ENCODE measurements around the gene CRKL. TPM values are rescaled to one million over a fixed set of nuclear protein-coding genes. Genes with fewer than 3 reads are reported as not detected.
"Not testable (repeated sequence)": the region's sequence is repeated elsewhere in the genome, so short reads cannot be mapped to it uniquely, and the experiment has no call there.

CRKL gene
- total RNA-seq, 1 experiment from 2014 or later = 48.8 TPM

DNA sequence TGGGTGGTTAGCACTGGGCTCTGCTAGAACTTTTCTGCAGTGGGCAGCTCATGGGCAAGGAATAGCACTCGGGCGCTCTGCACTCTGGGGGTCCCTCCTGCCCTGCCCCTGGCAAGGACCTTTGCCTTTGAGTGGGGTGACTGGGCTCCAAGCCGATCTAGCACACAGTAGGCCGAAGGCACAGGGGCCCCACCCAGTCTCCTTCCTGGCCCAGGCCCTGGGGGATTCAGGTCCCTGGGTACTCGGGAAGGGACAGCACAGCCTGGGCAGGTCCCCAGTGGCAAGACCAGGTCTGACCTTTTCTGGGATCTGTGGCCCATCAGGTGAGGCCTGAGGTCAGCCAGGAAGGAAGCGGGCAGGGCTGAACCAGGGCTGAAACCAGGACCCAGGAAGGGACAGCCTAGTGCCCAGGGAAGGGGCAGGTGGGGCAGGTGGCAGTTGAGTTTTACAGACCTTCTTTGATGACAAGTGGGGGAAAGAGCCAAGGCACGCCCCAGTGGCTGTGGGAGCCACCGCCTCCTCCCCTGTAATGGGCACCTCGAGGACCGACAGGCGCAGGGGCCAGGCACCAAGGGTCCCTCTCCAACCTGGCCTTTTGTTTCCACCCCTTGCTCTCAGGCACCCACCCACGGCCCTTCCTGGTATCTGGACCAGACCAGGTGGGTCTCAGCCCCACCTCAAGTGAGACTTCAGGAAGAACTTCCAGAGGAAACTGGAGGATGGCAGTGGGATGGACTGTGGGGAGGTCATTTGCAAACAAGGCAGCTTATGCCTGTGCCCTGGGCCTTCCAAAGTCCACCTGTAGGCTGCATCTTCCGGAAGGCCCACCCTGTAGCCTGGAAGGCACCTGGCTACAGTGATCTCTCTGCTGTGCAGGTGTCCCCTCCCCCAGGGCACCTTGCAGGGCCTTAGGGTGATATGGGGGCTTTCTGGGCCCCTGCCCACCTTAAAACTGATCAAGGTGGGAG lies 49.0 kb downstream of the CRKL start:
- no peak for DNase-seq (ENCODE audit: low read depth)

DNA sequence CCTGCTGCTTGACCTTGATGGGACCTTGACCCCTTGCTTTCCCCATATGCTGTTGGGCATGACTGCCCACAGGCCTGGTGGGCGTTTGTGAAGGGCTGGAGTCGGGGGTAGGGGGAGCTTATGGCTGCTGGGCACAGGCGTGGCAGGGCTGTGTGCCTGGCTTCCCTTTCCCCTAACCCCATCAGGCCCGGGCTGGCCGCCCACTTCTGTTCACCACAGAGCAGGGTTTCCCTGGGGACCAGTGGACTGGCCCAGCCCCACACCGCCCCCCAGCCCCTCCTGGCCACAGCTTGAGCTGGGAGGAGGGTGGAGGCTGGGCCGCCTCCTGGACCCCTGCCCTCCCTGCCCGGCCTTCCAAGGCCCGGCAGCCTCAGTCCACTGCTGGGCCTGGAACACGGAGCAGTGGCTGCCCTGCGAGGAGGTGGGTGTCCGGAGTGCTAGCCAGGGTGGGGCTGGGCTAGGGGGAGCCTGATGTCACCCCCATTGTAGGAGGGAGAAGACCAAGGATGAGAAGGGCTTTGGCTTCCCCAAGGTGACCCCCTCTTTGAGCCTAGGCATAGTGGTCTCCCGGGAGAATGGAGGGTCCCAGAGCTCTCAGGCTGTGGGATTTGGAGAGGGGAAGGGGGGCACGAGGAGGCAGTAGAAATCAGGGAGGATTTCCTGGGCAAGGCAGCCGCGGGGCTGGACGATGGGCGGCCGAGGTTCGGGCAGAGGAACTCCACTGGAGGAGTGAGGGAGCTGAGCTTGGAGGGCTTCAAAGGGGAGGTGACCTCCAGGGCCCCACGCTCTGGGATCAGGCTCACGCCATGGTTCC lies 49.9 kb downstream of the CRKL start, which contains the start of gene AIFM3:
TSS of gene AIFM3 (plus strand) at position 373 of the 814 bp plus-strand sequence. CDS start 690 bp downstream, outside the sequence.
- DNase-seq (ENCODE audit: low read depth) = no peak

DNA sequence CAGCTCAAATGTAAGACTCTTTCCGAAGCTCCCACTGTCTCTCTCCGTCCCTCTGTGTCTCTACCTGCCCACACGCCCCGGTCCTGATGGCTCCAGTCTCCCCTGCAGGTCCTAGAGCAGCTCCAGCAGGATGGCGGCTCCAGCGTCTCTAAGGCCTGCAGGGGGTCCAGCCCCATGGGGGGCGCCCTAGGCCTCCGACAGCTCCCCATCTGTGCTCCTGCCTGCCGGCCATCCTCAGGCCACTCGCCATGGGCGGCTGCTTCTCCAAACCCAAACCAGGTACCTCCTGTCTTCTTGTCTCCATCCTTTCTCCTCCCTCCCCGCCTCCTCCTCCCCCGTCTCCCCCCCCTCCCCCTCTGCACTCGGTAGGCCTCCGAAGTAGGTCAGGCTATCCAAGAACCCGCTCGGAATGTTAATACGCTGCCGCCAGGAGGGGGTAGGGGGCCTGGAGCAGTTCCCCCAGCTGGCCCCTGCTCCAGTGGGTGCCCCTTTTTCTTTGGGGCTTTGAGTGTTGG lies 50.5 kb downstream of the CRKL start:
- DNase-seq (ENCODE audit: low read depth) = no peak

DNA sequence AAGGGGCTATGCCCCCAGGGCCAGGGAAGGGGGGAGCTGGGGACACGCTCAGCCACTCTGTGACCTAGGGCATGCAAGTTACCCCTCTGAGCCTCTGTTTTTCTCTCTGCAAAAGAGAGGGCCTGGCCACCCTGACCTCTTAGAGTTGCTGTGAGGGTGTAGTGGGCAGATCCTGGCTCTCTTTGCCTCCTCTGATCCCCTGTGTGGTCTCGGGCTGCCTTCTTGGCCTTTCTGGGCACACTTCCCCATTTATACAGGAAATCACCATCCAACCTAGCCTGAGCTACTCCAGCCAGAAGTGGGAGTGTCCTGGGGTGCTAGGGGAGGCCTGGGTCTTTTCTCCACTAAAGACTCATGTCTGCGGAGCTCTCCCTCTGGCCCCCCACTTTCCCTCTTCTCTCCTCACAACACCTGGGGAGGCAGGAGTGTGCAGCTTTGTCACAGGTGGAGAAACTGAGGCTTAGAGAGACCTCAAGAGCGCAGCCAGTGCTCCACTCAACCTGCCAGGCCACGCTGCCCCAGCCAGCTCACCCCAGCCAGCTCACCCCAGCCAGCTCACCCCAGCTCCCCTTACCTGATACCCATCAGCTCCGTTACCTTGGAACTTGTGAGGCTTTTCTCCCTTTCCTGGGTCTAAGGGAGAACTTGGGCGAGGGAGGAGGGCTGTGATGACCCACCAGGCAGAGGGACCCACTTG lies 51.2 kb downstream of the CRKL start:
- no peak for DNase-seq (ENCODE audit: low read depth)

DNA sequence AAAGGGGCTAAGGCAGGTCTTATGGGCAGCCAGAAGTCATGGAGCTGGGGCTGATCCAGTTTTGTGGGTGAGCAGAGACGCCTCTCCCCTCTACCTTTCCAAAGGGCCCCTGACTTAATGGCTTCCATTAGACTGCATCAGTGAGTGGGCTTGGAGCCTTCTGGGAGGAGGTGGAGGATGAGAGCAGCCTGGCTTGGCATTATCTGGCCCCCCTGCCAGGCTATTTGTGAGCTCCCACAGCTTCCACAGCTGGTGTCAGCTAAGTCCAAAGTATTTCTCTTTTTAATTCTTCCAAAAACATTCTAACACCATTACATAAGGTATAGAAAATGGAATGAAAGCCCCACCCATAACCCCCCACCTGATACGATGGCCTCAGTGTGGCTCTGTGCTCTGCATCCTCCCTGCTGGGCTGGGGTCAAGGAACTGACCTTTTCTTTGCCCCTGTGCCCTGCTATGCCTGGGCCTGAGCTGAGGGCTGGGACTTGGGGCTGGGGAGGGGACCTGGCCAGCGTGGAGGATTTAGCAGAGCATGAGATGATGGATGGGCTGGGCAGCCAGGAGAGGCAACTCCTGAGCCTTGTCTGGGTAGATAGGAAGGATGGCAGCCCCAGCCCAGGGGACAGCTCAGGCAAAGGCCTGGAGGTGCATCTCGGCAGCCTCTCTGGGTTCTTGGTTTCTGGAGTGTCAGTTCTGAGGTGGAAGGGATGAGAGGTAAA lies 53.9 kb downstream of the CRKL start:
- DNase-seq (ENCODE audit: low read depth) = no peak

DNA sequence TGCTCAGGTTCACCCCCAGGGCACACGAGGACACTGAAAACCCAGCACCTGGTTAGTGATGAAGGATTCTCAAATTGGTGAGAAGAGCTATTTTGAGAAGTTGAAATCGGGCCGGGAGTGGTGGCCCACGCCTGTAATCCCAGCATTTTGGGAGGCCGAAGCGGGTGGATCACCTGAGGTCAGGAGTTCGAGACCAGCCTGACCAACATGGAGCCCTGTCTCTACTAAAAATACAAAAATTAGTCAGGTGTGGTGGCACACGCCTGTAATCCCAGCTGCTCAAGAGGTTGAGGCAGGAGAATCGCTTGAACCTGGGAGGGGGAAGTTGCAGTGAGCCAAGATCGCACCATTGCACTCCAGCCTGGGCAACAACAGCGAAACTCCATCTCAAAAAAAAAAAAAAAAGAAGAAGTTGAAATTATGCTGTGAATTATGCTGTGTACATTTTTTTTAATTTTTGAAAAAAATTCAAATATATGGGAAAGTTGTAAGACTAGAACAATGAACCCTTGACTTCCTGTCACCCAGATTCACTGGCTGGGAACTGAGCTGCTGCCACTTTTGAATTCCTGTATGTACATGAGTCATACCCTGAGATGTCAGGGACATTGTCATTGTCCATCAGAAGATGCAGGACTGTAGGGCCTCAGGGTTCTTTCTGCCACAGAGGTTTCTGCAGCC lies 54.9 kb downstream of the CRKL start:
- not testable (repeated sequence) for DNase-seq (ENCODE audit: low read depth)

DNA sequence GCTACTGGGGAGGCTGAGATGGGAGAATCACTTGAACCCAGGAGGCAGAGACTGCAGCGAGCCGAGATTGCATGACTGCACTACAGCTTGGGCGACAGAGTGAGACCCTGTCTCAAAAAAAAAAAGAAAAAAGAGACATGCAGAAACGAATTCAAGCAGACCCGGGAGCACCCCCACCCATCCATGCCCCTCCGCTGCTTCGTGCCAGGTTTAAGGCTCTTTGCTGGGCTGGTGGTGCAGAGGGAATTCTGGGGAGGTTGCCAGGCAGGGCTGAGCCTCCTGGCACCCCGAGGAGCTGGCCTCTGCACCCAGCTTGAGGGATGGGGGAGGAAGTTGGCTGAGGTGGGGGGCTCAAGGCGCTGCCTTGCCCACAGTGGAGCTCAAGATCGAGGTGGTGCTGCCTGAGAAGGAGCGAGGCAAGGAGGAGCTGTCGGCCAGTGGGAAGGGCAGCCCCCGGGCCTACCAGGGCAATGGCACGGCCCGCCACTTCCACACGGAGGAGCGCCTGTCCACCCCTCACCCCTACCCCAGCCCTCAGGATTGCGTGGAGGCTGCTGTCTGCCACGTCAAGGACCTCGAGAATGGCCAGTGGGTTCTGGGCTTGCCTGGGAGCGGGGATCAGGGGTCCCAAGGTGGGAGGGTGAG lies 55.8 kb downstream of the CRKL start:
- no peak for DNase-seq (ENCODE audit: low read depth)

DNA sequence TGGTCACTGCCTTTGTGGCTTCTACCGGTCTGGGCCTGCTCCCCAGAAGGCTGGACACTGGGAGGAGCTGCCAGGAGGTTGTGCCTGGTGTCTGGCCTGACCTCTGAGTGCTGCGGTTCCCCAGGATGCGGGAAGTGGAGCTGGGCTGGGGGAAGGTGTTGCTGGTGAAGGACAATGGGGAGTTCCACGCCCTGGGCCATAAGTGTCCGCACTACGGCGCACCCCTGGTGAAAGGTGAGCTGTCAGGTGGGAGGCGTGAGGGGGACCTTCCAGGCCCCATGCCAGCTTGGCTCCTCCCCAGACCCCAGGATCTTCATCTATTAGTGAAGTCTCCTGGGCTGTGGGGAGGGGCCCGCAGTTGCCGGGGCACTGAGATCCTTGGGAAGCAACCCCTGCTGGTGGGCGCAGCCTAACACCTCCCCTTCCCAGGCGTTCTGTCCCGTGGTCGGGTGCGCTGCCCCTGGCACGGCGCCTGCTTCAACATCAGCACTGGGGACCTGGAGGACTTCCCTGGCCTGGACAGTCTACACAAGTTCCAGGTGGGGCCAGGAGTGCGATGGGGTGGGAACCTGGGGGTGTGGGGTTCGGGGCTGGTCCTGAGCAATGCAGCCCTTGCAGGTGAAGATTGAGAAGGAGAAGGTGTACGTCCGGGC lies 56.6 kb downstream of the CRKL start:
- no peak for DNase-seq (ENCODE audit: low read depth)

DNA sequence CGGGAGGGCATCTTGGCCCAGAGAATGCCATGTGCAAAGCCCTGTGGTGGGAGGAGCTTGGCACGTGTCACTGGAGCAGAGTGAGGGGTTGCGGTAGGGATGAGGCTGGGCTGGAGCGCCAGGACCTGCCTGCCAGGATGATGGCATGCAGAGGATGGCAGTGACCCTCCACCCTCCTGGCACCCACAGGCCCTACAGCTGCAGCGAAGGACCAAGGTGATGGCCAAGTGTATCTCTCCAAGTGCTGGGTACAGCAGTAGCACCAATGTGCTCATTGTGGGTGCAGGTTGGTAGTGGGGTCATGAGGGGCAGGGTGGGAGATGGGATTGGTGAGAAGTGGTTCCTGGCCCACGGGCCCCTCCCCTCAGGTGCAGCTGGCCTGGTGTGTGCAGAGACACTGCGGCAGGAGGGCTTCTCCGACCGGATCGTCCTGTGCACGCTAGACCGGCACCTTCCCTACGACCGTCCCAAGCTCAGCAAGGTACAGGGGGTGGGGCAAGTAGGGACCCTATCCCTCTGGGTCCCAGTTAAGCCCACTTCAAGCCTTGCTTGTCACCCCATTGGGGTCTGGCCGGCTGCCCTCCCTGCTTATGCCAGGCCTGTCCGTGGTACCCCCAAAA lies 57.2 kb downstream of the CRKL start:
- no peak for DNase-seq (ENCODE audit: low read depth)

DNA sequence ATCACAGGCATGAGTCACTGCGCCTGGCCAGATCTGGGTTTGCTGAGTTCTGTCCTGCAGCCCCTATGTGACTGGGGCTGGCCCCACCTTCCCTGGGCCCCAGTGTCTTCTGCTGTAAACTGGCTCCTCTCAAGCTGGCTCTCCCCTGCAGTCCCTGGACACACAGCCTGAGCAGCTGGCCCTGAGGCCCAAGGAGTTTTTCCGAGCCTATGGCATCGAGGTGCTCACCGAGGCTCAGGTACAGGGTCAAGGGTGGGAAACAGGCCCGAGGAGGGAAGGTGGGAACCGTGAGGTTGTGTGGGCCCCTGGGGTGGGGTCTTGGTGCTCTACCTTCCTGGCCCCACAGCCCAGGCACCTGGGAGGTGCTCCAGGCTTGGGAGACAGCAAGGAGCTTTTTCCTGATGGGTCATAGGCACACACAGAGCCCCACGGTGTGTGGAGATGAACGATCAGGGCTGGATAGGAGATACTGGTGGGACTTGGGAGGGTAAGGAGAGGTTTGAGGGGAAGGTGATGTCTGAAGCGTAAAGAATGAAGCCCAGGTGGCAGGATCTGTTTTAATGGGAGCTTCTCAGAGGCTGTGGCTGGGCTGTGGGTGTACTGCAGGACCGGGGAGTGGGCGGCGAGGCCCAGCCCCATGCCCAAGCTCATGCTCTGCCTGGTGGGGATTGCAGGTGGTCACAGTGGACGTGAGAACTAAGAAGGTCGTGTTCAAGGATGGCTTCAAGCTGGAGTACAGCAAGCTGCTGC lies 58.5 kb downstream of the CRKL start:
- no peak for DNase-seq (ENCODE audit: low read depth)

DNA sequence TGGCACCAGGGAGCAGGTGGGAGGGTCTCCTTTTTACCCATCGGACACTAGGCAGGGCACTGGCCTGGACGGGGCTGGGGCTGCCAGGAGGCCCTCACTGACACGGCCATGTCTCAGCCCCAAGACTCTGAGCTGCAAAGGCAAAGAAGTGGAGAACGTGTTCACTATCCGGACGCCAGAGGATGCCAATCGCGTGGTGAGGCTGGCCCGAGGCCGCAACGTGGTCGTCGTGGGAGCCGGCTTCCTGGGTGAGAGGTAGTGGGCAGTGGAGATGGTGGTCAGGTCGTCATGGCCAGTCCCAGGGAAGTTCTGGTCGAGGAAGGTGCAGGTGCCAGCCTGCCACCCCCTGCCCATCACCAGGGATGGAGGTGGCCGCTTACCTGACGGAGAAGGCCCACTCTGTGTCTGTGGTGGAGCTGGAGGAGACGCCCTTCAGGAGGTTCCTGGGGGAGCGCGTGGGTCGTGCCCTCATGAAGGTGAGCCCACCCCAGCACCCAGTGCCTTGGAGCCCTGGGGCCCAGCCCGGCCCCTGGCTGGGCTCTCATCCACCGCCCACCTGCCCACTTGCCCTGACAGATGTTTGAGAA lies 59.2 kb downstream of the CRKL start:
- DNase-seq (ENCODE audit: low read depth) = no peak

DNA sequence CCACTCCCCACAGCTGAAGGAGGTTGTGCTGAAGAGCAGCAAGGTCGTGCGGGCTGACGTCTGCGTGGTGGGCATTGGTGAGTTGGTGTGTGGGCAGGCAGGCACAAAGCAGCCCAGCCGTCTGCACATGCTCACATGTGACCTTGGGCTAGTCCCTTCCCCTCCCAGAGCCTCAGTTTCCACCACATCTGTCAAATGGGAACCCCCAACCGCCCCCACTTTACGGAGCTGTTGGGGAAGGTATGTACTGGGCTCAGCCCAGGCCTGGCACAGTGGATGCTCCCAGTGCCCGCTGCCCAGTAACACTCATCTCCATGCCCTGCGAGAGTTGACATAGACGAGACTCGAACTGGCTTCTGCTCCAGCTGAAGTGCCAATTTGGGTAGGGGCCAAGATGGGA lies 59.8 kb downstream of the CRKL start:
- no peak for DNase-seq (ENCODE audit: low read depth)

DNA sequence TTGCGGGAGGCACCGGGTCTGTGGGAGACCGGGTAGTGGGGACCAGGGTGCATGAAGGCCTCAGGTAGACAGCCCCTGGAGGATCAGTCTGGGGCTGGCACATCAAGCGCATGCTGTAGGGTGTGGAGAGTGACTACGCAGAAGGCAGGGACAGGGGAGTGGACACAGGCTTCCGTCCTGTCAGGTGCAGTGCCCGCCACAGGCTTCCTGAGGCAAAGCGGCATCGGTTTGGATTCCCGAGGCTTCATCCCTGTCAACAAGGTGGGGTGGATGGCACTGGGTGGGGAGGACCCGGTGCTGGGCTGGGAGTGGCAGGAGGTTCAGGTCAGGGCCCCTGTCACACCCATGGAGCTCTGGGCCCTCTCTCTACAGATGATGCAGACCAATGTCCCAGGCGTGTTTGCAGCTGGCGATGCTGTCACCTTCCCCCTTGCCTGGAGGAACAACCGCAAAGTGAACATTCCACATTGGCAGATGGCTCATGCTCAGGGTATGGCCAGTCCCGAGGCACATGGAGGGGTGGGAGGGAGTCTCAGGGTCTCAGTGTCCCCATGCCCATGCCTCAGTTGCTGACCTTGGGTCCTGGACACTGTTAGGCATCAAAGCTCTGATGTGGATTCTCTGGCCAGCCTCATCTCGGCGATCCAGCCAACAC lies 60.4 kb downstream of the CRKL start:
- no peak for DNase-seq (ENCODE audit: low read depth)

DNA sequence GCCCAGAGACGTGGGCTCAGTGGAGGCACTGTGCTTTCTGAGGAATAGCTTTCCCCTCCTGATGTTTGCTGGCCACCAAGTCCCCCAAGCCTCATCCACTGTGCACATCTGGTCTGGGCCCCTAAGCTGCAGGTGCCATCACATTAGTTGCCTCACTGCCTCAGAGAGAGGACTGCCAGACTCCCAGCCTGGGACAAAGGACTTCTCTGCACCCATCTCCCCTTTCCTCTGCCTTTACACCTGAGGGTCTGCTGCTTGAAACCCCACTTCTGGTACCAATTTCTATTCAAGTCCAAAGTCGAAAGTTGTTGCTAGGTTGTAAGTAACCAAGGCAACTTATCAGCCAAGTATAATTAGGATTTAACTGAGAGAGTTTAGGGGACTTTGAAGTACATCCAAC lies 61.2 kb downstream of the CRKL start:
- DNase-seq (ENCODE audit: low read depth) = no peak

DNA sequence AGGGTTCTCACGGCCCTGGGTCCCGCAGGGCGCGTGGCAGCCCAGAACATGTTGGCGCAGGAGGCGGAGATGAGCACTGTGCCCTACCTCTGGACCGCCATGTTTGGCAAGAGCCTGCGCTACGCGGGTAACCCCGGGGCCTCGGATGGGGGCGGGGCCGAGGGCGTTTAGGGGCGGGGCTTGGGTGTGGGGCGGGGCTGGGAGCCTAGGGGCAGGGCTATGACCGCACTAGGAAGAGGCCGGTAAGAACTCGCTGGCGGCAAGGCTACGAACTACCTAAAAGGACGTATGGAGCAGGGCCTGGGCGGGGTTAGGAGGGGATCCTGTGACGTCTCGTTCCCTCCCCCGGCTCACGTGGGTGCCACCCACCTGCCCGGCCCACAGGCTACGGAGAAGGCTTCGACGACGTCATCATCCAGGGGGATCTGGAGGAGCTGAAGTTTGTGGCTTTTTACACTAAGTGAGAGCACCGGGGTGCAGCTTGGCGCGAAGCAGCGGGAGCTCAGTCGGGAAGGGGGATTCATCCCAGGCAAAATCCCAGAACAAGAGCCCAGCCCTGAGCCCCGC lies 62.1 kb downstream of the CRKL start:
- no peak for DNase-seq (ENCODE audit: low read depth)

DNA sequence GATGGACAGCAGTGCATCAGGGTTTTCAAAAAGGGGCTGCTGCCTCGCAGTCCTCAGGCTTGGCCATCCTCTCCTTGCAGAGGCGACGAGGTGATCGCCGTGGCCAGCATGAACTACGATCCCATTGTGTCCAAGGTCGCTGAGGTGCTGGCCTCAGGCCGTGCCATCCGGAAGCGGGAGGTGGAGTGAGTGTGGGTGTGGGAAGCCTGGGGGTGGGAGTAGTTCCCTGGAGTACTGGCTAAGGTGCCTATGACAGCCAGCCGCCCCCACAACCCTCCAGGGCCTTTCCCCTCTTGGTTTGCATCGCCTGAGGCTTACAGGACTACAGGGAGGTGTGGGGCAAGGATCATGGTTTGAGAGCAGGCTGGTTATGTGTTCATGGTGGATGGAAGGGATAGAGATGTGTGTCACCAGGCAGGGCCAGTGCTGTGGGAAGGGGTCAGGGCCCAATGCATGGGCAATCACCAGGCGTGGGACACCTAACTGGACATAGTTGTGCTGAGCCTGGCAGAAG lies 62.8 kb downstream of the CRKL start:
- DNase-seq (ENCODE audit: low read depth) = no peak
